Left renal cortex interstitium (tissue), 4 donors: ENCODE measurements around the gene SYTL1. TPM values are rescaled to one million over a fixed set of nuclear protein-coding genes. Genes with fewer than 3 reads are reported as not detected.

Experiments used
- DNase-seq, 4 donors: peaks; one replicate each; pipeline ENCODE4 v3.0.0-alpha.2; 2013; ENCODE audit warnings: low read depth in 4 of 4, low spot score in 2 of 4, missing footprints in 1 of 4
- polyA plus RNA-seq, 4 donors: library from polyadenylated mRNA; unstranded; fragments of 120-200 nt; gene quantifications; one replicate each; pipeline ENCODE4 v1.2.1, GENCODE V29; 2013; ENCODE audit not compliant: insufficient read length in 4 of 4

Gene SYTL1
- polyA plus RNA-seq, 4 donors: 8.3 to 16.4 (median 12.1) TPM

DNA sequence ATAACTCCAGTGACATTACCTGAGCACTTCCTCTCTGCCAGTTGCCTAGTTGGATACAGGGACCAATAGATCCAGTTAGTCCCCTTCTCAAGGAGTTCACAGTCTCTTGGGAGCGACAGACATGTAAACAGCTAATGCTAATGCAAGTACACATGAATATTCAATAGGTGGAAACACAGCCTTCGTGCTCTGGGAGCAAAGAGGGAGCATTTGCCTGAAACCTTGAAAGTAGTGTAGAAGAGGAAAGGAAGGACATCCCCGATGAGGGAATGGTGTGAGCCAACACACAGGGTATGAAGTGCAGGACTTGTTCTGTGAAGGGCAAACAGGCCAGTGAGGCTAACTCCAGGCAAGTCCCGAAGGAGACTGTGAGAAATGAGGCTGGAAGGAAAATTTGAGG is 23.7 kb upstream of the SYTL1 start:
- DNase-seq: no peak

DNA sequence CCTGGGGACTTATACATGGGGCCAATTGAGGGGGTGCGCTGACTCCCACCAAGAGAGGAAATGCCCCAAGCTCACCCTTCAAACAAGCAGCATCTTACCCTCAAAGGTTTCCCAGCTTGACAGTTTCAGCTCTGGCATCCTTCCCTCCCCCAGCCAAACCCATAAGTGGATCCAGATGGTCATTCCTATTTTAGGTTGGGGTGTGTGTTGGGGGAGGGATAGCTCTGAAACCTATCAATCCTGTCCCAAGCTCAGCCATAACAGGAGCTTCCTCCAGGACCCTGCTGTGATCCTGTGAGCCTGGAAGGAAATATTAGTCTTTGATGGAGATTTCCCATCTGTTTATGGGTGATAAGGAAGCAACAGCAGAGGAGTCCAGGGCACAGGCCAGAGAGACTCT is 23.2 kb upstream of the SYTL1 start:
- no peak for DNase-seq

DNA sequence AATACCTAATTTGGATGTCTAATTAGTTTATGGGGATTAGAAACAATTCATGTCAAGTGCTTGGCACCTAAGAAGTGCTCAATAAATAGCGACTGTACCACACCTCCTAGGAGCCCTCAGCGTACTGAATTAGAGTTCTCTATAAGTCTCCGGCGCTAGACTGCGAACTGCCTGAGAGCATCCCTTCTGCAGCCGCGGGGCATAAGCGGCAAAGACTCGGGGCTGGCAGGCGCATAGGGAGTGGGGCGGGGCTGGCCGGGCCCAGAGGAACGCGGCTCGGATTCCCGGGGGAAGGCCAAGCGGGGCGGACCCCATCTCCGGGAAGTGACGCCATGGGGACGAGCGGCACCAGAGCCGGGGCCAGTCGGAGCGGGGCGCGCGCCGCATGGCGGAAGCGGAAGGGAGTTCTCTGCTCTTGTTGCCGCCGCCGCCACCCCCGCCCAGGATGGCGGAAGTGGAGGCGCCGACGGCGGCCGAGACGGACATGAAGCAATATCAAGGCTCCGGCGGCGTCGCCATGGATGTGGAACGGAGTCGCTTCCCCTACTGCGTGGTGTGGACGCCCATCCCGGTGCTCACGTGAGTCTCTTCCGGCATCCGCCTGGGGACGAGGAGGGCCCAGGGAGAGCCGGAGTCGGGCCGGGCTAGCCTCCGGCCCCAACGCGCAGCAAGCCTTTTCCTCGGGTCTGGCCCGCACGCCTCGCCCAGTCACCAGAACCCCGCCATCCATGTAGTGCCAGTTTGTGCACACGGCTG is 19.8 kb upstream of the SYTL1 start, which contains the start of gene TMEM222:
TSS of gene TMEM222 (plus strand) at position 351 of the 756 bp plus-strand sequence. CDS start at position 386, 35 bp downstream.
- peak in 3 of 4 donors; percentile 89 to 91 (median 89) for DNase-seq

DNA sequence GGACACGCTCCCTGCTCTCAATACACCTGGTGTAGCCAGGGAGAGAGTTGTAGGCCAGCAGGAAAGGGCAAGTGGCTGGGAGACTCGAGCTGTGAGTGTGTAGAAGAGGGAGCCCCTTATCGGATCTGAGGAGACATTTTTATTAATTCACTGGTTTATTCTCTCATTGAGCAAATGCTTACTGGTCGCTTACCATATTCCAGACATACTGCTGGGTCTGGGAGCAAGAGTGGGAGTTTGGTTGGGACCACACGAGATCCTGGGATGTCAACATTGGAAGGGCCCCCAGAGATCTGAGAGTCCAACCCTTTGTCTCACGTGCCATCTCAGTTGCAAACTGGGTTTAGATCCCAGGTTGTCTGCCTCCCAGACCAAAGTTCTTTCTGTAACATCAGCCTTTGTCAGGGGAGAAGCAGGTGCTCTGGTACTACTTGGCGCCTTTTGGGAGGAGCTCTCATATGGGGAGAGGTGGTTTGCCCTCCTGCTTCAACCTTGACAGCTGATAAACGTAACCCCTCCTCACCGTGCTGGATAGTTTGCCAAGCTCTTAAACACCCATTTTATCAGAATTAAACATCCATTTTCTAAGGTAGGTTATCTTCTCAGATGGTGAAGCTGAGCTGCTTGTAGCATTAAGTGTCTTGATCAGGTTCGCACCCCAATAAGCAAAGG is 19.1 kb upstream of the SYTL1 start:
- DNase-seq: no peak

DNA sequence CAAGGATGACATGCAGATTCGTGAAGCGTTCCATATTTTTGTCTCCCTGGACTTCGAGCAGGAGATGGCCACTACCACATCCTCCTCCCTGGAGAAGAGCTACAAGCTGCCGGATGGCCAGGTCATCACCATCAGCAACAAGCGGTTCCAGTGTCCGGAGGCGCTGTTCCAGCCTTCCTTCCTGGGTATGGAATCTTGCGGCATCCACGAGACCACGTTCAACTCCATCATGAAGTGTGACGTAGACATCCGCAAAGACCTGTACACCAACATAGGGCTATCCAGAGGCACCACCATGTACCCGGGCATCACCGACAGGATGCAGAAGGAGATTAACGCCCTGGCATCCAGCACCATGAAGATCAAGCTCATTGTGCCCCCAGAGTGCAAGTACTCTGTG is 16.5 kb upstream of the SYTL1 start:
- DNase-seq: no peak

DNA sequence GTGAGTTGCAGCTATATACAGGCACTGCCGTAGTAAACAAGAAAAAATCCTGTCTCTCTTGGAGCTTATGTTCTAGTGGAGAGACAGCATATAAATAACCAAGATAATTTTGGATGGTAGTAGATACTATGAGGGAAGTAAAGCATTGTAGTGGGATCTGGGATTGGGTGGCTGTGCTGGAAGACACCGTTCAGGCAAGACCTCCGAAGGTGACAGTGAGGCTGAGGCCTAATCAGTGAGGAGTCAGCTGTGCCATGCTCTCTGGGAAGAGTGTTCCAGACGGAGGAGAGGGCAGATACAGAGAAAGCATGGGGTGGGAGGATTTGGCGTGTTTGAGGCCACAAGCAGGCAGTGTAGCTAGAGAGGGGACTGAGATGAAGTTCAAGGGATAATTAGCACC is 13.9 kb upstream of the SYTL1 start:
- no peak for DNase-seq

DNA sequence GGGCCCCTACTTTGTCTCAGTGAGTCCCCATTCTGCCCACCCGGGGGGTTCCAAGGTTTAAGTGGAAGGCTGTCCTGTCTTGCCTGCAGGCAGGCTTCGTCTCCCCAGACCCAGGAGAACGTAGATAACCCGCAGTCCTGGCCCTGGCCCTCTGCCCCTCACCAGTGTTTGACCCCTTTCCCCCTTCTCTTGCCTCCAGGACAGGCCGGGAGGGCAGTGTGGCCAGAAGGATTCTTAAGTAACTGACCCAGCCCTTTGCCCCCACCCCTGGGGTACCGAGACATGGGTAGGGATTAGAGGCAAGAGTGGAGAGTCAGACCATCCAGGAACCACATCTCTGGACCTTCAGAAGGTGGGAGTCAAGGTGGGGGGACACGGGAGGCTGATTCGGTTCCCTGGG is 11.0 kb upstream of the SYTL1 start:
- no peak for DNase-seq

DNA sequence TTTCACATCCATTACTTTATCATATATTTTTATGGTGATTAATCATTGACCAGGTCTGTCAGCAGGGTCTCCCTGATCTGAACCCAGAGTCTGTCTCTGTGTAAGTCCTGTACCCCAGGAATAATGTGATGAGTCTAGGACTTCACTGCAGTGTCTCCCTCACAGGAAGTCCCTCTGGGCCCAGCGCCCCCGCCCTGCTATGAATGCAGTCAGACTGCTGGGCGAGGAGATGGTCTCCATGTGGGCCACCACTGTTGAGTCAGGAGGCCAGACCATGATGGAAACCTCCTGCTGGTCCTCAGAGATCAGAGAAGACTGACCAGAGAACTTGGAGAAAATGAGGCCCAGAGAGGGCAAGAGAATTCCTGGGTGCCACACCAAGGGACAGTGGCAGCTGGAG is 10.4 kb upstream of the SYTL1 start:
- DNase-seq: no peak

DNA sequence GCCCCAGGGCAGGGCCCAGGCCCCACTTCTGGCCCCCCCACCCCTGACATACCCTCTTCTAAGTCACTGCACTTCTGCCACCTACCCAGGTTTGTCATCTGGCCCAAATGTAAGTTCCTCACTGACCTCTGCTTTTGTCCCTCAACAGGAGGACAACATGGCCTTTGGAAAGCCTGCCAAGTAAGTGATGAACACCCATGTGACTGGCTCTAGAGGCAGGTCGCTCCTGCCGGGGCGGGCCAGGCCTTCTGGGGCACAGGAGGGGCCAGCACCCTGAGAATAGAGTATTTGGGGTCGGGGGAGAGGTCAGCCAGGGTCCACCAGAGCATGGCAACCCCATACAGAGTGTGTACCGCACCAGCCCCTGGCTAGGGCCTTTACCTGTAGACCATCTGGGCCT is 9.9 kb upstream of the SYTL1 start:
- DNase-seq: no peak

DNA sequence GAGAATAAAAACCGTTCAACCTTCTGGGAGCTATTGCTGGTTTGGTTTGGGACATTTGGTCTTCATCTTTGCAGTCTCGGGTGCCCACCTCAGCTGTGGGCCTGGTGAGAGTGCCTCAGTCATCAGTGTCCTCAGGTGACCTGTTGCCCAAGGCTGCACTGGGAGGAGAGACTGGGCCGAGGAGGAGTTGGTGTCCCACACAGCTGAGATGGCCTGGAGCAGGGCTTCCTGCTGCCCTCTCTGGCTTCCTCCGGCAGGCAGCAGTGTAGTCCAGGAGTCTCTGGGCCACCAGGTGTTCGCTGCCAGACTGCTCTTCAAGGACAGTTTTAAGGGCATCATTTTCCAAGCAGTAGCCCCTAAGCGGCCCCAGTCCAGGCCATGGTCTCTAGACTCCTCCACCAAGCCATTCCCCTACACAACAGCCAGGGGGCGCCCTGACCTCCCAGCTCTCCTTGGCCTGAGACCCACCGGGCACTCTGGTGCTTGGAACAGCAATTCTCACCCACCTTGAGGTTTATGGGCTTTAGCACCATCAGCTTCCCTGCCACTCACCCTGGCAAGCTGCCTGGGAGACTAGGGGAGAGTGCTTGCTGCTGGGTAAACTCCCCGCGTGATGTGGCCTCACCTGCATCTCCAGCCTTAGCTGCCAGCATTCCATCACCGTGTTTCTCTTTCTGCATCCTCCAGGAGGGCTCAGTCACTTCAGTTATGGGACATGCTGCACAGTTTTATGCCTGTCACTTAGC is 9.1 kb upstream of the SYTL1 start:
- DNase-seq: no peak

DNA sequence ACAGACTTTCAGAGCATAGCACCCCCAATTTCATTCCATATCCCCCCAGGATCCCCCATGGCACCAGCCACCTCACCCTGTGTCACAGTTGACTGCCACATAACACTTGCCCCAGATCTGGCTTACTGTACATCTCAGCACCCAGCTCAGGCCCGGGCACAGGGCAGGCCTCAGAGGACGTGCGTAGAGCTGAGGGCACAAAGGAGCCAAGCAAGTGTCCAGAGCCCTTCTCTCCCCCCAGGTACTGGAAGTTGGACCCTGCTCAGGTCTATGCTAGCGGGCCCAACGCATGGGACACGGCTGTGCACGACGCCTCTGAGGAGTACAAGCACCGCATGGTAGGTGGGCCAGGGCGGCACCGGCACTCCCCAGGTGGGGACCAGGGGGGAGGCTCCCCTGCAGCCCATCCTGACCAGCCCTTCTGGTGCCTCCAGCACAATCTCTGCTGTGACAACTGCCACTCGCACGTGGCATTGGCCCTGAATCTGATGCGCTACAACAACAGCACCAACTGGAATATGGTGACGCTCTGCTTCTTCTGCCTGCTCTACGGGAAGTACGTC is 8.0 kb upstream of the SYTL1 start:
- no peak for DNase-seq

DNA sequence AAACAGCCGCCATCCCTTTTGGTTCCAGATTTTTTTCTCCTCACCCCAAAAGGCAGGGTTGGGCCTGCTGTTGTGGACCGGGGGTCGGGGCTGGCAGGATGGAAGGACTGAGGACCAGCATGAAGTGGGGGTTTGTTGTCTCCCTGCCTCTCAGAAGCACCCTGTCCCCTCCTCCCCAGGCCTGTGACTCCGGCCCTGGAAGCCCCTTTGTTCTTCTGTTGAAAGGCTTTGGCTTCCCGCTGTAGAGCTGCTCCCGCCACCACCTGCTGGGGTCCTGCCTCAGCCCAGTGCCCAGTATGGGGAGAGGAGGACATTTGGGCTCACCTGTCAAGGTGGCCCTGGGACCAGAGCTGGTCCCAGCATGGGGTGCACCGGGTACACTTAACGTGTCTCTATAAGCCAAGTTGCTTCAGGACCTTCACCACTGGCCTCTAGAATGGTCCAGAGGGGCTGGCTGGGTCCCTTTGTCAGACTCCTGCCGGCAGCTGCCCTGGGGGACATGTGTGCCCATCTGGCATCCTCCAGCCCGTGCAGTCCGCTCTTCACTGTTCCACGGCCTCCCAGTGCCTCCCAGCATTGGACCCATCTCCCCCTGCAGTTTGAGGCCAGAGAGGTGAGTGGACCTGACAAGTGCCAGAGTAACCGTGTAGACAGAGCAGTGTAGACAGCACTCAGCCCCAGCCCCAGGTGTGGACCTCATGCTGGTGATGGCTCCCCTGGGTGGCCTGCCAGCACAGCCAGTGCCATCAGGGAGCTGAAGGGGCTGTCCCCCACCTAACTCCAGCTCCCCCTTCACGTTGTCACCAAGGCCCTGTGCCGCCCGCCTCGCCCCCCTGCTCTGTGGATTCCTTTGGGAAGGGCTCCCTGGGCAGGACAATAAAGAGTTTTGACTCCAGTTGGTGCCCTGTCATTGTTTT is 6.1 kb upstream of the SYTL1 start:
- no peak for DNase-seq

DNA sequence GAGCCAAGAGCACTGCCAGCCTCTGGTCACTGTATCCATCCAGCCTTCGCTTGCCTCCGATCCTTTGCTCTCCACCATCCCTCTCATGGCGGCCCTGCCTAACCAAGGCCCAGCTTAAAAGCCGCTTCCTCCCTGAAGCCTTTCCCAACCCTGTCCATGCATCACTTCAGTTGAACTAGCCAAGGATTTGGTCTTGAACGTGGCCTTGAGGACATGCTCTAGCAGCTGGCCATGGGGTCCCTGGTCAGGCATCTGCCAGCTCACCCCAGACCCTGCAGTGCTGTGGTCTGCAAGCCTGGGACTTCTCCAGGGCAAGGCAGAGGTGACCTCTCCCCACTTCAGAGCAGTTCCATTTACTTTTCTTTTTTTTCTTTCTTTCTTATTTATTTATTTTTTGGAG is 5.1 kb upstream of the SYTL1 start:
- DNase-seq: no peak

DNA sequence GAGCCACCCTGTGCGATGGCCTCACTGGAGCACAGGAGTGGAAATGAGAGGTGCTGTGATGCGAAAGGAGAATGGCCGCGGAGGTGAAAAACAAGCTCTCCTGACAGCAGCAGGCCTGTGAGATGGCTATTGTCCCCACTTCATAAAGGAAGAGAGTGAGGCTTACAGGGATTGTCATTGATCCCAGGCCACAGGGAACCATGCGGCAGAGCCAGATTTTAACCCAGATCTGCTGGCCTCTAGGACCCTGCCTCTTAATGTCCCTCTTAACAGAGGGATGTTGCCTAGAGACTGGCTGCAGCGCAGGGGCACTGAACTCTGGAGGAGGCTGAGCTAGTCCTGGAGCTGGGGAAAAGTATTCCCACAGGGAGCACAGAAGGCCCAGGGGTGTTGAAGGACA is 3.1 kb upstream of the SYTL1 start:
- DNase-seq: no peak

DNA sequence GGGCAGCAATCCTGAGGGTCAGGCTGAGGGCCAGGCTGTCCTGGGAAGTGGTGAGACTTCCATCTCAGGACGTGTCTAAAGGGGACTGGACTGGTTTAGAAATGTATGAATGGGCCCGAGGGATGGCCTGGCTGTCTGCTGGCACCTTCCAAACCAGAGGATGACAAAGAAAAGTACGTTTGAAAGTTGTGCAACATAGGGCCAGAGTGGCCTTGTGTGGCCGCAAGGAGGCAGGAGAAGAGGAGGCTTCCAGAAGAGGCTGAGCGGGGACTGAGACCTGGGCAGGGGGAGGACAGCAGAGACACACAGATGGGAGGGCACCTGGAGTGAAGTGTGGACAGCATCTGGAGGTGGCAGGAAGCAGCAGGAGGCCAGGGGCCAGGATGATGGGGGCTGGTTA is 2.6 kb upstream of the SYTL1 start:
- DNase-seq: no peak

DNA sequence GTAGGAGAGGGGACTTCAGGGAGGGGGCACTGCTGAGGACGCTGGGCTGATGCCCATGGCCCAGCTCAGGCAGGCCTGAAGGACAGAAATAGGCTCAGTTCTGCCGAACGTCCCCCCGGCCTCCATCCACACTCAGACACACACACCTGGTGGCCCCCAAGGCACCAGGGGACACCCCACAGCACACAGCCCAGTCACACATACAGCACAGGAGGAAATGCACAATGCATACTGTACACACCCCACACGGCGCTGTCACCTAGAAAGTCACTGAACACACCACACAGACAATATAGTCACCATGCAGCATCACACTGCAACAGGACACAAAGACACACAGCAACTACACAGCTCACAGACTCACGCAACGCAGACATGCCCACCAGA is 562 bp downstream of the SYTL1 start:
- DNase-seq: no peak

DNA sequence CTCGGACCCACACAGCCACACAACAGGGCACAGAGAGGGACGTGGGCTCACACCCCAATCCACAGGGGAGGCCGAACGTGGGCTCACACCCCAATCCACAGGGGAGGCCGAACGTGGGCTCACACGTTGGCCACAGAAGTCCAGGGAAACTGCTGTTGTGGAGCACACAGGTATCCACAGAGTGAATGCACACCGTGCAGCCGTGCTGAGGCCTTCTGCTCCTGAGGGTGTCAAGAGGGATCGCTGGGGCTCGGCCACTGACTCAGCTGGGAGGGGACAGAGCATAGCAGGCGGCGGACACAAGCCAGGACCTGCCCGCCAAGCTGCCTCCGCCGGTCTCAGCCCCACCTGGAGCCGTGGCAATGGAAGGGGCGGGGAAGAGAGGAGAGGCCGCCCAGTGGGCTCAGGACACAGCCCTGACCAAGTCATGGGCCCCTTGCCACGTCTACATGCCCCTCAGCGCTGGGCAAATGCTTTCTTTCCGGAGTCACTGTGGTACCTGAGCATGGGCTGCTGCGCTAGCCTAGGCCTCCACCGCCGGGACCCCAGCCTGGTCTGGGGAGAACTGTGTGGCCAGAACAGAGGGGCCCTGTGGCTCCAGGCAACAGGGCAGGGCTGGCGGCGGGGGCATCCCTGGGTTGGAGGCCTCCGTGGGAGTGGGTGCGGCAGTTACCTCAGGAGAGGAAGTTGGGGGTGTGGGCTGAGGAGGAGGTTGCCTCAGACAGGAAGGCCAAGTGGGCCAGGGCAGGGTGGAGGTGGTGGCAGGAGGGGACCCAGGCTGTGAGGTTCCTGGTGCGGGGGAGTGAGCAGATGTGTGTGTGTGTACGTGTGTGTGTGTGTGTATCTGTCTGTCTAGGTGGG is 1.2 kb downstream of the SYTL1 start:
- no peak for DNase-seq

DNA sequence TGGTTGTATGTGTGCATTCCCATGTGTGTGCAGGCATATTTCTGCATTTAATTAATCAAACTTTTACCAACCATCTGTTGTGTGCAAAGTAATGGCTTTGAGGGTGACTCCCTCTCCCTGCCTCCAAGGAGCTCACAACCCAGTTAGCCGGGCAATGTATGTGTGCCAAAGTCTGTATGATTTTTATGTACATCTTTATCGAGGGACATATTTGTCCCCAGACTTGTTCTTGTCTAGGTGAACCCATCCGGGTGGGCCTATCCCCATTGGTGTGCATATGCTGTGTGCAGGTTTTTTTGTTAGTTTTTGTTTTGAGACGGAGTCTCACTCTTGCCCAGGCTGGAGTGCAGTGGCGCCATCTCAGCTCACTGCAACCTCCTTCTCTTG is 1.8 kb downstream of the SYTL1 start:
- no peak for DNase-seq

DNA sequence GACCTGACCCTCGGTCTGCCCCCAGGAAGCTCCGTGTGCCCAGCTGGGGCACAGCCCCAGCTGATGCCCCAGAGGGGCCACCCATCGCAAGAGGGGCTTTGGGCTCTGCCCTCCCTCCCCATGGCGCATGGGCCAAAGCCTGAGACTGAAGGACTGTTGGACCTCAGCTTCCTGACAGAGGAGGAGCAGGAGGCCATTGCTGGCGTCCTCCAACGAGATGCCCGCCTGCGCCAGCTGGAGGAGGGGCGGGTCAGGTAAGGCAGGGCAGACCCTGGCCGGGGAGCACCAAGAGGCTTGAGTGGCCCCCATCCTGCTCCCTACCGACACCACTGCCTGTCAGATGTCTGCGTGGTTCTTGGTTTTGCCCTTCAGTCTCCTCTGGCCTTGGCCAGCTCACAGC is 3.5 kb downstream of the SYTL1 start:
- no peak for DNase-seq
